ENCODE results near the gene FAH. TPM values are rescaled to one million over a fixed set of nuclear protein-coding genes. Genes with fewer than 3 reads are reported as not detected.

Gene FAH
- total and polyA plus RNA-seq, 3 donors from 2014 or later, result 49.0 to 75.0 (median 58.4) TPM

DNA sequence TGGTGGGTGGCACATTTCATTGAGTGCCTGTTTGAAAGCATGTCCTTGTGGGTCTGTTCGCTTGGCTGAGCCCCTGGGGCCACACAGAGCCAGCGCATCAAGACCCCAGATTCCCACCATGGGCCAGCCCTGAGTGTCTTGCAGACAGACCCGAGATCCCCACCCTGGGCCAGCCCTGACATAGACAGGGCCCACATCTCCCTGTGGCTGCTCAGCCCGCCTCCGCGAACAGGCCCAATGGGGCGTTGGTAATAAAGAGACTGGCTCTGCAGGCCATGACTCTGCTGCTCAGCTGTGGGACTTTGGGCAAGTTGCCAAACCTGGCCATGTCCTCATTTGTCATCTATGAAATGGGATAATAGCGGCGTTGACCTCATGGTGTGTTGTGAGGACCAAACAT, 22.6 kb downstream of the FAH start:
- H3K36me3 ChIP-seq (ENCODE audit: low read depth, missing control alignments), result no peaks in the 10 kb centered on the region
- TF ChIP-seq POLR2A (IDR thresholded peaks at IDR 0.05) (no peak), CTCF (IDR thresholded peaks at IDR 0.05) (no peak)
- no peaks in the 10 kb centered on the region for H3K27me3 ChIP-seq
- DNase-seq, result no peak
- no peak overlapping the region for H3K4me3 ChIP-seq
- H3K9me3 ChIP-seq, result no peaks in the 10 kb centered on the region
- H3K4me1 ChIP-seq, result peaks cover 12% of the 10 kb centered on the region
- intact Hi-C loops (cut with DNase I; ENCODE audit: low total_unique reads), result no loop called here
- H3K27ac ChIP-seq, result no peak overlapping the region
- 94 to 100% methylated on average over 2 to 9 of the region's 9 CpGs for WGBS, 2 donors

DNA sequence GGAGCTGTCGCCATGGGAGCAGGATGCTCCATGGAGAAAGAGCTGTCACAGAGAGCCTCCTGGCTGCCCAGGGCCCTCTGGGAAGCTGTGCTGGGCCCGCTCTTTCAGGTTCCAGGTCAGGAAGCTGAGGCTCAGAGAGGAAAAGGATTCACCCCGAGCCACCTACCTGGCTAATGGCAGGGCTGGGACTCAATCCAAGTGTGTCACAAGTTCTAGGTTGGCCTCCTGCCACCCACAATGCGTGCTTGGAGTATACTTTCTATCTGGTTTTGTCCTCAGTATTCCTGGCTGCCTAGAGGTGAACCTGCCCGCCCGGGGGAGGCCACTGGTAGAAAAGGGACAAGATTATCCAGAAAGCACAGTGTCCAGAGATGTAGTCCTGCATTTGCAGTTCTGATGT, 23.6 kb downstream of the FAH start:
- 48 to 56% methylated on average over 5 to 6 of the region's 6 CpGs for WGBS, 2 donors
- Histone ChIP-seq H3K4me3 (no peak overlapping the region), H3K9me3 (no peaks in the 10 kb centered on the region), H3K36me3 (ENCODE audit: low read depth, missing control alignments) (no peaks in the 10 kb centered on the region), H3K27ac (no peak overlapping the region), H3K4me1 (peaks cover 12% of the 10 kb centered on the region), H3K27me3 (no peaks in the 10 kb centered on the region)
- no peak for TF ChIP-seq POLR2A (IDR thresholded peaks at IDR 0.05)
- TF ChIP-seq CTCF (IDR thresholded peaks at IDR 0.05), result no peak
- DNase-seq, result no peak
- intact Hi-C loops (cut with DNase I; ENCODE audit: low total_unique reads), result no loop called here

GRCh38 chr15:80177156-80177555, 24.4 kb downstream of the FAH start:
- H3K4me1 ChIP-seq, result peaks cover 12% of the 10 kb centered on the region
- no peaks in the 10 kb centered on the region for H3K9me3 ChIP-seq
- TF ChIP-seq POLR2A (IDR thresholded peaks at IDR 0.05), result no peak
- no peak for TF ChIP-seq CTCF (IDR thresholded peaks at IDR 0.05)
- no peak for DNase-seq
- H3K27ac ChIP-seq, result no peak overlapping the region
- no peaks in the 10 kb centered on the region for H3K27me3 ChIP-seq
- no peaks in the 10 kb centered on the region for H3K36me3 ChIP-seq (ENCODE audit: low read depth, missing control alignments)
- intact Hi-C loops (cut with DNase I; ENCODE audit: low total_unique reads), result no loop called here
- H3K4me3 ChIP-seq, result no peak overlapping the region
- 93 to 94% methylated on average over 2 of the region's 2 CpGs for WGBS, 2 donors

DNA sequence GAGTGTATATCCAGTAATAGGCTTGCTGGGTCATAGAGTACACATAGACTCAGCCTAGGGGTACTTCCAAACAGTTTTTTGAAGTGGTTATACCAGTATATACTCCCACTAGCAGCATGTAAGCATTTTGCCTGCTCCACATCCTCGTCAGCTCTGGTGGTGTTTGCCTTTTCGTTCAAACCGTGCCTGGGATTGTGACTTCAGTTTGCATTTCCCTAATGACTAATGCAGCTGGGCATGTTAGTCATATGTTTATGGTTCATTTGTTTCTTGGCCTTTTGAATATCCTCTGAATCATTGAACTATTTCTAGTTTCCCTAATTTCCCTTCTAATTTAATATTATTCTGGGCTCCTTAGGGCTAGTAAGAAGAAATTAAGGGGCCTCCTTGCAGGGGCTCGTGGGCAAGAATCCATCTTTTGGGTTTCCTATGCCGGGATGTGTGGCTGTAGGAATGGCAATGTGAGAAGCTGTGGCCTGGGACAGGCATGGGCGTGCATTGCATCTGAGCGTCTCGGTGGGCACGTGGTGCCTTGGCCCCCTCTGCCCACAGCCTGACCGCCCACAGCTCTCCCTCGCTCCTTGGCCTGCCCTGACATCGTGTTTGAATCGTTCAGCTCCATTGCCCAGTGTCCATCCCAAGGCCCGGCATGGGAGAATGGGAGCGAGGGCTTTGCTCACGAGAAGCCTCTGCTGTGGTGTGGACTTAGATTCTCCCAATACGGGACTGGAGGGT, 26.4 kb downstream of the FAH start:
- 90 to 92% methylated on average over 13 to 17 of the region's 17 CpGs for WGBS, 2 donors
- no peak for DNase-seq
- intact Hi-C loops (cut with DNase I; ENCODE audit: low total_unique reads), result no loop called here
- Histone ChIP-seq H3K36me3 (ENCODE audit: low read depth, missing control alignments) (no peaks in the 10 kb centered on the region), H3K4me3 (no peak overlapping the region), H3K27me3 (no peaks in the 10 kb centered on the region), H3K9me3 (no peaks in the 10 kb centered on the region), H3K4me1 (peaks cover 7% of the 10 kb centered on the region), H3K27ac (no peak overlapping the region)
- no peak for TF ChIP-seq CTCF (IDR thresholded peaks at IDR 0.05)
- no peak for TF ChIP-seq POLR2A (IDR thresholded peaks at IDR 0.05)

DNA sequence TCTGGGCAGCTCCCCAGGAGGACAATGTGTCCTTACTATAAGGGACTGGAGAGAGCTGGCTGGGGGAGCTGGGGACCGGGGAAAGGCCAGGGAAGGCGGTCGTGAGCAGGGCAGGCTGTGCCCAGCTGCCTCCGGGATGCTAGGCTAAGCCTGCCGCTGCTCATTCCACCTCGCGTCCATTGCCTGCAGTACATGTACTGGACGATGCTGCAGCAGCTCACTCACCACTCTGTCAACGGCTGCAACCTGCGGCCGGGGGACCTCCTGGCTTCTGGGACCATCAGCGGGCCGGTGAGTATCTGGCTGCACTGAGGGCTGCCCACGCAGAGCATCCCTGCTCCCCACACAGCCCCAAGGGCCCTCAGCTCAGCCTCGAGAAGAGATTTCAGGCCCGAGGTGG, 27.1 kb downstream of the FAH start:
- DNase-seq, result no peak
- H3K9me3 ChIP-seq, result no peaks in the 10 kb centered on the region
- no peak overlapping the region for H3K27ac ChIP-seq
- H3K4me3 ChIP-seq, result no peak overlapping the region
- intact Hi-C loops (cut with DNase I; ENCODE audit: low total_unique reads), result no loop called here
- H3K27me3 ChIP-seq, result no peaks in the 10 kb centered on the region
- 82 to 91% methylated on average over 9 to 16 of the region's 16 CpGs for WGBS, 2 donors
- TF ChIP-seq POLR2A (IDR thresholded peaks at IDR 0.05), result no peak
- no peak for TF ChIP-seq CTCF (IDR thresholded peaks at IDR 0.05)
- H3K4me1 ChIP-seq, result no peaks in the 10 kb centered on the region
- no peaks in the 10 kb centered on the region for H3K36me3 ChIP-seq (ENCODE audit: low read depth, missing control alignments)

All from testis (tissue), 3 donors.